Measurements from ENCODE around the gene ACTN4. TPM values are rescaled to one million over a fixed set of nuclear protein-coding genes. Genes with fewer than 3 reads are reported as not detected.

The ACTN4 gene
- total RNA-seq, 4 donors from 2014 or later, result 342 to 463 (median 382) TPM

- WGBS, 2 donors, result 37 to 40% methylated on average over 8 of the region's 8 CpGs
- Histone ChIP-seq H3K4me1 (peaks cover 0 to 77% (median 57%) of the 10 kb centered on the region in 4 donors), H3K4me3 (peak overlapping the region; percentile 70 to 87 (median 84)), H3K9me3 (no peaks in the 10 kb centered on the region), H3K27me3 (no peaks in the 10 kb centered on the region), H3K27ac (peak overlapping the region; percentile 60 to 93 (median 92)), H3K36me3 (no peaks in the 10 kb centered on the region)
- DNase-seq (ENCODE audit: low spot score in 2 of 2), result no peak
- TF ChIP-seq POLR2A (IDR thresholded peaks at IDR 0.05), result no peak
Measured at GRCh38 chr19:38650172-38650775, 2.8 kb downstream of the ACTN4 start.

GRCh38 chr19:38650911-38651584, 3.6 kb downstream of the ACTN4 start:
- H3K9me3 ChIP-seq, result no peaks in the 10 kb centered on the region
- 43 to 50% methylated on average over 12 of the region's 12 CpGs for WGBS, 2 donors

GRCh38 chr19:38653028-38653571, 5.7 kb downstream of the ACTN4 start:
- Histone ChIP-seq H3K36me3 (no peaks in the 10 kb centered on the region), H3K4me1 (peaks cover 9 to 99% (median 80%) of the 10 kb centered on the region in 4 donors), H3K4me3 (no peak overlapping the region), H3K9me3 (no peaks in the 10 kb centered on the region), H3K27ac (peak overlapping the region; percentile 60 to 93 (median 92)), H3K27me3 (no peaks in the 10 kb centered on the region)
- WGBS, 2 donors, result 42 to 51% methylated on average over 7 of the region's 7 CpGs
- TF ChIP-seq CTCF (IDR thresholded peaks at IDR 0.05) (no peak), EP300 (IDR thresholded peaks at IDR 0.05) (no peak), POLR2A (IDR thresholded peaks at IDR 0.05) (no peak)
- no peak for DNase-seq (ENCODE audit: low spot score in 2 of 2)

More at GRCh38 chr19:38650911-38651584, 3.6 kb downstream of the ACTN4 start:
- no peaks in the 10 kb centered on the region for H3K27me3 ChIP-seq
- H3K4me1 ChIP-seq, result peaks cover 0 to 85% (median 65%) of the 10 kb centered on the region in 4 donors
- peak overlapping the region; percentile 60 to 93 (median 92) for H3K27ac ChIP-seq
- TF ChIP-seq EP300 (IDR thresholded peaks at IDR 0.05) (peak in 1 of 2 donors; percentile 89), CTCF (IDR thresholded peaks at IDR 0.05) (peak in 2 of 5 experiments; percentile 42 to 52), POLR2A (IDR thresholded peaks at IDR 0.05) (no peak)
- no peaks in the 10 kb centered on the region for H3K36me3 ChIP-seq
- peak overlapping the region in 3 of 4 donors; percentile 70 to 87 (median 84) for H3K4me3 ChIP-seq
- DNase-seq (ENCODE audit: low spot score in 2 of 2), result peak in 1 of 2 donors; percentile 61

- Histone ChIP-seq H3K27ac (peak overlapping the region; percentile 34 to 93 (median 92)), H3K27me3 (no peaks in the 10 kb centered on the region), H3K36me3 (no peaks in the 10 kb centered on the region), H3K9me3 (no peaks in the 10 kb centered on the region), H3K4me3 (no peak overlapping the region), H3K4me1 (peaks cover 12 to 100% (median 91%) of the 10 kb centered on the region in 4 donors)
- TF ChIP-seq EP300 (IDR thresholded peaks at IDR 0.05) (no peak), POLR2A (IDR thresholded peaks at IDR 0.05) (no peak), CTCF (IDR thresholded peaks at IDR 0.05) (no peak)
- WGBS, 2 donors, result 19 to 20% methylated on average over 6 of the region's 6 CpGs
- DNase-seq (ENCODE audit: low spot score in 2 of 2), result no peak
Measured at GRCh38 chr19:38654628-38655055, 7.2 kb downstream of the ACTN4 start.

- no peak overlapping the region for H3K4me3 ChIP-seq
Measured at GRCh38 chr19:38655148-38655824, 7.8 kb downstream of the ACTN4 start.

More at GRCh38 chr19:38655148-38655824, 7.8 kb downstream of the ACTN4 start:
- no peaks in the 10 kb centered on the region for H3K27me3 ChIP-seq
- 40 to 46% methylated on average over 5 of the region's 5 CpGs for WGBS, 2 donors
- DNase-seq (ENCODE audit: low spot score in 2 of 2), result no peak
- no peak for TF ChIP-seq POLR2A (IDR thresholded peaks at IDR 0.05)
- TF ChIP-seq CTCF (IDR thresholded peaks at IDR 0.05), result no peak
- no peak for TF ChIP-seq EP300 (IDR thresholded peaks at IDR 0.05)
- peaks cover 12 to 100% (median 94%) of the 10 kb centered on the region in 4 donors for H3K4me1 ChIP-seq
- no peaks in the 10 kb centered on the region for H3K9me3 ChIP-seq
- peak overlapping the region; percentile 34 to 93 (median 92) for H3K27ac ChIP-seq
- no peaks in the 10 kb centered on the region for H3K36me3 ChIP-seq
